Central memory CD8-positive, alpha-beta T cell (primary cell): ENCODE data around the gene TMEM258.
A peak's percentile ranks its signal among the peaks of the same experiment; 100 is the strongest.

ENCODE experiments used
- ATAC-seq: fragments of 150-1000 bp; cut with Tn5 transposase; replicated peaks from 2 replicates; pipeline ENCODE4 v1.10.0; 2022; ENCODE audit warnings: mild to moderate bottlenecking, moderate FRiP score, moderate number of reproducible peaks; ENCODE audit not compliant: poor library complexity, severe bottlenecking; ENCODE audit errors: extremely low read depth
- DNase-seq, 2 donors: peaks; one replicate each; pipeline ENCODE4 v3.0.0; 2021; ENCODE audit warnings: low spot score in 2 of 2
- H3K27ac Mint-ChIP-seq: one replicate; pipeline ENCODE4 v1.8.0; 2022; ENCODE audit warnings: low read depth, mild to moderate bottlenecking, moderate library complexity, mixed read lengths
- H3K27me3 Mint-ChIP-seq: one replicate; pipeline ENCODE4 v1.8.0; 2022; ENCODE audit warnings: mixed read lengths
- H3K36me3 Mint-ChIP-seq: one replicate; pipeline ENCODE4 v1.8.0; 2022; ENCODE audit warnings: mild to moderate bottlenecking, moderate library complexity, mixed read lengths; ENCODE audit not compliant: insufficient read depth
- H3K4me1 Mint-ChIP-seq: one replicate; pipeline ENCODE4 v1.8.0; 2022; ENCODE audit warnings: mixed read lengths
- H3K4me3 Mint-ChIP-seq: one replicate; pipeline ENCODE4 v1.8.0; 2022; ENCODE audit warnings: mild to moderate bottlenecking, moderate library complexity, mixed read lengths
- H3K9me3 Mint-ChIP-seq: one replicate; pipeline ENCODE4 v1.8.0; 2022; ENCODE audit warnings: mixed read lengths

Gene TMEM258

GRCh38 chr11:61775606-61776554 lies 16.5 kb downstream of the TMEM258 start:
- Mint-ChIP-seq H3K4me3 (peak overlapping the region; percentile 64), H3K36me3 (peaks cover 2% of the 10 kb centered on the region), H3K27me3 (no peaks in the 10 kb centered on the region), H3K4me1 (peaks cover 20% of the 10 kb centered on the region), H3K27ac (peak overlapping the region; percentile 23), H3K9me3 (no peaks in the 10 kb centered on the region)
- DNase-seq (no peak), ATAC-seq (no peak)

DNA sequence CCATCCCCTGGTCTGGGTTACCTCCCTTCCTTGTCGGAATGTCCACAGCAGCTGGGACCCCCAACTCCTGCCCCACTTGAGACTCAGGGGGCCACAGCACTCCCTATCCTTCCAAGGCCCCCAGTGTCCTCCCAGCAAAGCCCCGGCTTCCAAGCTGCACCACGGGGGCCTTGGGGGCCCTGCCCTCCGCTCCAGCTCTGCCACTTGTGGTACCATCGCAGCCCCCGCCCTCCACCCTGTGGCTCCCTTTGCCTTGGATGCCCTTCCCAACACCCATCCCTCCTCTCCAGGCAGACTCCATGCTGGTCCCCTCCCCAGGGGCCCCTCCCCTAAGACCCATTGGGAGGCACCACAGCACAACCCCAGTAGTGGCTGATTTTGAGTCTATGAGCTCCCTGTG lies 17.3 kb downstream of the TMEM258 start:
- no peak for DNase-seq
- Mint-ChIP-seq H3K27ac (peak overlapping the region; percentile 23), H3K27me3 (no peaks in the 10 kb centered on the region), H3K36me3 (peaks cover 2% of the 10 kb centered on the region), H3K4me3 (no peak overlapping the region), H3K4me1 (peaks cover 20% of the 10 kb centered on the region), H3K9me3 (no peaks in the 10 kb centered on the region)
- ATAC-seq = no peak

DNA sequence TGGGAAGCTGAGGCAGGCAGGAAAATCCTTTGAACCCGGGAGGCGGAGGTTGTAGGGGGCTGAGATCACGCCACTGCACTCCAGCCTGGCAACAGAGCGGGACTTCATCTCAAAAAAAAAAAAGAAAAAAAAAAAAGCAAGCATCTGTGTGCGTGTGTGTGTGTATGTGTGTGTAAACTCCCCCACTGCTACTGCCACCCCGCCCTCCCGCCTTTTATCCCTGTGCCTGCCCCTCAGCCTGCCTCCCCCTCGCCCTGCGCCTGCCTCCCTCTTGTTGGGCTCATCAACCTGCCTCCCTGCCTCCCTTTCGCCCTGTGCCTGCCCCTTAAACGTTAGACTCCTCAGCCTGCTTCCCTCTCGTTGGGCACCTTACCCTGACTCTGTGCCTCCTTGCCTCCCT lies 18.0 kb downstream of the TMEM258 start:
- no peak overlapping the region for H3K27ac Mint-ChIP-seq

GRCh38 chr11:61773809-61774208 lies 18.6 kb downstream of the TMEM258 start:
- Mint-ChIP-seq H3K9me3 (no peaks in the 10 kb centered on the region), H3K36me3 (peaks cover 2% of the 10 kb centered on the region), H3K4me1 (peaks cover 20% of the 10 kb centered on the region), H3K27ac (no peak overlapping the region), H3K4me3 (no peak overlapping the region), H3K27me3 (no peaks in the 10 kb centered on the region)
- DNase-seq = no peak
- ATAC-seq = no peak

More for the DNA sequence above, 18.0 kb downstream of the TMEM258 start:
- Mint-ChIP-seq H3K27me3 (no peaks in the 10 kb centered on the region), H3K4me1 (peaks cover 20% of the 10 kb centered on the region), H3K9me3 (no peaks in the 10 kb centered on the region), H3K4me3 (no peak overlapping the region), H3K36me3 (peaks cover 2% of the 10 kb centered on the region)
- no peak for ATAC-seq
- DNase-seq = no peak

DNA sequence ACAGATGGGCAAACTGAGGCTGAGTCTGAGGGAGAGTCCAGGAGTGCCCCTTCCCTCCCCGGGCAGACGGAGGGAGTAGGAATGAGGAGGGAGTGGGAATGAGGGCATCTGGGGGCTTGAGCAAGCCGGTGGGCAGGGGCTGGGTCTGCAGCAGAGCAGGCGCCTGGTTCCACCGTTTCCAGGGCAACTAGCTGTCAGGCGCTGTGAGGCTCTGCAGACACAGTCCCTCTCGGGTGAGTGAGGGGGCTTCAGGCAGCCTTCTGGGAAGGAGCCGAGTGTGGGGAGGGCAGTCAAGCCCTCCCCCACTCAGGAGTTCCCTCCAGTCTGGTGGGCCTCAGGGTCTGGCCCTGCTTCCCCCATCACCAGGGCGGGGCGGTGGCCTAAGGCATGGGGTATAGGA lies 19.0 kb downstream of the TMEM258 start:
- DNase-seq = no peak
- Mint-ChIP-seq H3K27me3 (no peaks in the 10 kb centered on the region), H3K4me1 (peaks cover 20% of the 10 kb centered on the region), H3K27ac (no peak overlapping the region), H3K9me3 (no peaks in the 10 kb centered on the region), H3K36me3 (peaks cover 2% of the 10 kb centered on the region), H3K4me3 (no peak overlapping the region)
- ATAC-seq = no peak

- Mint-ChIP-seq H3K4me3 (no peak overlapping the region), H3K27me3 (no peaks in the 10 kb centered on the region), H3K4me1 (peaks cover 15% of the 10 kb centered on the region), H3K9me3 (no peaks in the 10 kb centered on the region), H3K27ac (no peak overlapping the region), H3K36me3 (peaks cover 2% of the 10 kb centered on the region)
- no peak for ATAC-seq
- no peak for DNase-seq
Measured at GRCh38 chr11:61771985-61772455, 20.4 kb downstream of the TMEM258 start.

- ATAC-seq (no peak), DNase-seq (no peak)
- Mint-ChIP-seq H3K27me3 (no peaks in the 10 kb centered on the region), H3K27ac (no peak overlapping the region), H3K4me3 (peak overlapping the region; percentile 4), H3K4me1 (peaks cover 11% of the 10 kb centered on the region), H3K36me3 (peaks cover 2% of the 10 kb centered on the region), H3K9me3 (no peaks in the 10 kb centered on the region)
Measured at GRCh38 chr11:61771195-61771894, 21.1 kb downstream of the TMEM258 start.

GRCh38 chr11:61769946-61770683 lies 22.3 kb downstream of the TMEM258 start:
- H3K9me3 Mint-ChIP-seq = no peaks in the 10 kb centered on the region
- H3K36me3 Mint-ChIP-seq = no peaks in the 10 kb centered on the region
- H3K4me3 Mint-ChIP-seq = no peak overlapping the region
- H3K4me1 Mint-ChIP-seq = peaks cover under 1% of the 10 kb centered on the region
- no peak for ATAC-seq
- DNase-seq = no peak
- H3K27ac Mint-ChIP-seq = no peak overlapping the region
- no peaks in the 10 kb centered on the region for H3K27me3 Mint-ChIP-seq

DNA sequence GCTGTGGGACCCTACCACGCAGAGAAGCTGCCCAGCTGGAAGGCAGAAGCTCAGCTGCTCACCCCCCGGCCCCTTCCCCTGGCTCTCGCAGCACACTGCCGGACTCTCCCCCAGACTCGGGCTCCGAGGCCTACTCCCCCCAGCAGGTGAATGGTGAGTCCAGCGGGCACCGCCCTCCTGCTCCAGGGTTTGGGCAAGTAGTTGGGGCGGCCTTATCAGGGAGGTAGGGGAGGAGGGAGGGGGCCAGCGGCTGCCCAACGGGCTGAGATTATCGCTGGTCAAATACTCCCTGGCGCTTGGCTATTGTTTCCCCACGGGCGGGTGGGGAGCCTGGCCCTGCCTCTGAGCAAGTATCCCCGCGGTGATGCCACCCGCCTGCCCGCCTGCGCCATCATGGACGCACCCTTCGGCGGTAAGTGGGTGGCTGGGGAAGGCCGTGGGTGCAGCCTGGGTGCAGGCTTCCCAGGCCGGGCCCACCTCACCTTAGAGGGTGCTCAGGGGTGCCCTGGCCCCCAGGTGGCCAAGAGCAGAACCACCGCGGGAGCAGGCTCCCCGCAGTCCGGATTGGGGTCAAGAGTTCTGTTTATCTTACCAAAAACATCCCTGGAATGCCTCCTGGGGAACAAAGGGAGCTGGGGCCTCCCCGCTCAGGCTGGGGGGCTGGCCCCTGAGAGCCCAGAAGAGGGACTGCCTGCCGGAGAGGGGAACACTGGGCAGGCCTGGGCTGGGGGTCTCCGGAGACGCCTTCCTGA lies 23.1 kb downstream of the TMEM258 start:
- no peak overlapping the region for H3K27ac Mint-ChIP-seq
- no peaks in the 10 kb centered on the region for H3K9me3 Mint-ChIP-seq
- H3K4me3 Mint-ChIP-seq = no peak overlapping the region
- no peaks in the 10 kb centered on the region for H3K36me3 Mint-ChIP-seq
- ATAC-seq (no peak), DNase-seq (no peak)
- no peaks in the 10 kb centered on the region for H3K4me1 Mint-ChIP-seq
- no peaks in the 10 kb centered on the region for H3K27me3 Mint-ChIP-seq

GRCh38 chr11:61768376-61769076 lies 23.9 kb downstream of the TMEM258 start:
- no peak overlapping the region for H3K27ac Mint-ChIP-seq
- no peaks in the 10 kb centered on the region for H3K27me3 Mint-ChIP-seq

DNA sequence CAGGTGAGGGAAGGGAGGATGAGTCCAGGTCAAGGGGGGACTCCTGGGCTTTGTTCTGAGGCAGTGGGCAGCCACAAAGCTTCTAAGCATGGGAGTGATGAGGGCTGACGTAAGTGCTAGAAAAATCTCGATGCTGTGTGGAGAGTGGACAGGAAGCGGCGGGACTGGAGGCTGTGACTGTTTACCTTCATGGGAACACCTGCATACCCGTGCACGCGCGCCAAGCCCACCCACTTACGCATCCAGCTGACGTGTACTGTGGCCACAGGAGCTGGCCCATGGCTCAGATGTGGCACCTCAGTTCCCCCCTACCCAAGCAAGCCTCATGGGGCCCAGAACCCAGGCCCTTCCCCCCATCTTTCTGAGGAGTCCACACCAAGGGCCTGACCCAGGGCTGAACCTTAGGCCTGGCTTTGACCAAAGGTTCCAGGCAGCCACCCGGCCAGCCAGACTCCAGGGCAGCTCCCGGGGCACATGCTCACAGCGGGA lies 26.0 kb downstream of the TMEM258 start:
- no peaks in the 10 kb centered on the region for H3K4me1 Mint-ChIP-seq
- H3K27ac Mint-ChIP-seq = no peak overlapping the region
- no peak for DNase-seq
- H3K36me3 Mint-ChIP-seq = no peaks in the 10 kb centered on the region
- peaks cover 10% of the 10 kb centered on the region for H3K27me3 Mint-ChIP-seq
- no peaks in the 10 kb centered on the region for H3K9me3 Mint-ChIP-seq
- no peak for ATAC-seq
- H3K4me3 Mint-ChIP-seq = no peak overlapping the region

More at GRCh38 chr11:61768376-61769076, 23.9 kb downstream of the TMEM258 start:
- Mint-ChIP-seq H3K4me1 (no peaks in the 10 kb centered on the region), H3K9me3 (no peaks in the 10 kb centered on the region), H3K36me3 (no peaks in the 10 kb centered on the region), H3K4me3 (no peak overlapping the region)
- DNase-seq (no peak), ATAC-seq (no peak)
